ENCODE results near the gene RDH11. TPM values are rescaled to one million over a fixed set of nuclear protein-coding genes. Genes with fewer than 3 reads are reported as not detected.

Gene RDH11
- total RNA-seq, 1 experiment from 2014 or later = 23.8 TPM

GRCh38 chr14:67674480-67675218, 20.9 kb downstream of the RDH11 start, which contains the start of gene VTI1B:
Gene VTI1B (minus strand): TSS chr14:67674632. CDS start chr14:67674489, 143 bp downstream.
- H3K9me3 ChIP-seq = no peaks in the 10 kb centered on the region
- H3K27me3 ChIP-seq = no peaks in the 10 kb centered on the region
- peak within 1 kb of the TSS; percentile 88 for H3K4me3 ChIP-seq
- H3K36me3 ChIP-seq = no peaks in the 10 kb centered on the region
- DNase-seq = peak; percentile 69

DNA sequence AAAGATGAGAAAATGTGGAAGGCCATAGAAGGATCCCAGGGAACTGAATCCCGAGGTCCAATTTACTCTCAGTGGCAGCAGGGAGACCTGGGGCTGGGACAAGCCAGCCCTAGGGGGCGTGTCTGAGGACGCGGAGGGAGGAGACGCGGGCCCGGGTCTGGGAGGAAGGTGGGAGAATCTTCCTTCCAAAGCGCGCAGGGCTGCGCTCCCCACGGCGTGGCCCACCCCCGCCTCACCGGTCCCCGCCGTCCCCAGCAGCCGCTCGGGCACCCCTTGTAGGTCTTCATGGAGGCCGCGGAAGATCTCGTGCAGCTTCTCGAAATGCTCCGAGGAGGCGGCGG, 21.5 kb downstream of the RDH11 start:
- DNase-seq = peak; percentile 71
- H3K27me3 ChIP-seq = no peaks in the 10 kb centered on the region
- no peaks in the 10 kb centered on the region for H3K9me3 ChIP-seq
- H3K4me3 ChIP-seq = peak overlapping the region; percentile 88
- no peaks in the 10 kb centered on the region for H3K36me3 ChIP-seq

DNA sequence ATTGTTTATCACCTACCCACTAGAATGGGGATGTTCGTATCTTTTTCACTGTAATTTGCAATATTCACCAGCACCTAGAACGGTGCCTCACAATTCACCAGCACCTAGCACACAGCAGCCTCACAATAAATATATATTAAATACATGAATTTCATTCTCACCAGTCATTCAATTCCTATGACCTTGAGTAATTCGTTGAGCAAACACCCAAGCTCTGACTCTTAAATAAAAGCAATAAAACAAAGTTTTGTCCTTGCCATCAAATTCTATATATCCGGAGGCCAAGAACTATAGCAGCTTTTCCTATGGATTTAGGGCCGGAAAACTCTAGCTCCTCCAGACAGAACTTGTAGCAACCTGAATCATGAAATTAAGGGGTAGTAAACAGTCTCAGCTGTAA, 22.1 kb downstream of the RDH11 start:
- H3K9me3 ChIP-seq = no peaks in the 10 kb centered on the region
- H3K4me3 ChIP-seq = peak overlapping the region; percentile 88
- no peaks in the 10 kb centered on the region for H3K36me3 ChIP-seq
- no peaks in the 10 kb centered on the region for H3K27me3 ChIP-seq
- no peak for DNase-seq

DNA sequence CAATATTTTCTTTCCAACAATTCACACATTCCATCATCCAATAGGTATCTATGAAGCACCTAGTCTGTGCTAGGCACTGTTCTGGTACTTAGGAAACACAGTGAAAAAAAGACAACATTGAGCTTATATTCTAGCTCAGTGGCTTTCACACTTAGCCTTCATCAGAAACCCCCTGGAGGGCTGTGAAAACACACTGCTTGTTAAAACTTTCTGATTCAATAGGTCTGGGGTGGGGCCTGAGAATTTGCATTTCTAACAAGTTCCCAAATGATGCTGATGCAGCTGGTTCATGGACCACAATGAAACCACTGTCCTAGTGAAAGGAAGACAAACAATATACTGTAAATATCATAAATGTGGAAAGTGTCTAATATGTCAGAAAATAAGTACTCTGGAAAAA, 27.0 kb downstream of the RDH11 start:
- no peaks in the 10 kb centered on the region for H3K27me3 ChIP-seq
- no peaks in the 10 kb centered on the region for H3K36me3 ChIP-seq
- no peak overlapping the region for H3K4me3 ChIP-seq
- no peak for DNase-seq
- no peaks in the 10 kb centered on the region for H3K9me3 ChIP-seq

DNA sequence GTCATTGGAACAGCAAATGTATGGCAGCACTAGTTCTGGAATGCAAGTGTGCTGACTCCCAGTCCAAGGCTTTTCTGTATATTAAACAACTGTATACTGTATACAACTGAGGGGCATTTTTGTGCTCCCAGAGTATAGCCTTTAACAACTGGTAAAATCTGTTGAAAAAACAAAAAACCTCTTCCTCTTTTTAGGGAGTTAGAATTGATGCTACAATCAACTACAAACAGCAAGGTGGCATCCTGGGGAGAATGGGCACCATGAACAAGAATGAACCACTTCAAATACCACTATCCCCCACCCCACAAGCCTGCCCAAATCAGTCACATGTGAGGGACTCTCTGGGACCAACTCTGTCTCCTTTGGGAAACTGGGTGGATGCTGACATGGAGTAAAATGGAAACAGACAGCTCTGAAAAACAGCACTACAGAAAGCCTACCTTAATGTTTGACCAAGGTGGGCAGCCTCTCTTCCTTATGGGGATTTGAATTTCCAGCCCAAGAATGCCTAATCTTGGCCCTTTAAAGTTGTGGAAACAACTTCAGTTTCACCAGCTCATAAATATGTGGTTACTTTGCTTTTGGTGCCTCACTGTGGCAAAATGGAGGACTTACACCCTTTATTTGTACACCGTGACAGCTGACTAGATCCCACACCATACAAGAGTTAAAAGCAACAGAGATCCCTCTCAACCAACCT, 28.7 kb downstream of the RDH11 start:
- Histone ChIP-seq H3K27me3 (no peaks in the 10 kb centered on the region), H3K9me3 (no peaks in the 10 kb centered on the region), H3K4me3 (no peak overlapping the region), H3K36me3 (no peaks in the 10 kb centered on the region)
- no peak for DNase-seq

DNA sequence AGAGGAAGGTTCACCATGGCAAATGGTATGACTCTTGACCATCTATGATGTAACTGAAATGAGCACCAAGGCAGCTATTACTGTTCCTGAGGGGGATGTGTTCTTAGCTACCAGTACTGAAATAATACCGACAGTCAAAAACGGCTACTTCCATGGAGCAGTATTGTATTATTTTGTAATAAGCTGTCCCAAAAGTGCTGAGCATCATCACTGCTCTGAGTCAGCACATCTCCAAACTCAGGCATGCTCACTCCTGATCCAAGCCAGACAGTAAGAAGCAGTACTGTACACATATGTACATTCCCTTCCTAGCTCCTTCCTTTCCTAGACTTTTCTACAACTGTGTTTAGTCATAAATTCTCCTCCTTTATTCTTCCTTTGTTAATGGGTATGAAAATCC, 29.7 kb downstream of the RDH11 start:
- no peak overlapping the region for H3K4me3 ChIP-seq
- no peak for DNase-seq
- no peaks in the 10 kb centered on the region for H3K9me3 ChIP-seq
- no peaks in the 10 kb centered on the region for H3K36me3 ChIP-seq
- no peaks in the 10 kb centered on the region for H3K27me3 ChIP-seq

GRCh38 chr14:67663633-67664032, 31.9 kb downstream of the RDH11 start:
- Histone ChIP-seq H3K9me3 (no peaks in the 10 kb centered on the region), H3K4me3 (no peak overlapping the region), H3K36me3 (no peaks in the 10 kb centered on the region), H3K27me3 (no peaks in the 10 kb centered on the region)
- DNase-seq = no peak

DNA sequence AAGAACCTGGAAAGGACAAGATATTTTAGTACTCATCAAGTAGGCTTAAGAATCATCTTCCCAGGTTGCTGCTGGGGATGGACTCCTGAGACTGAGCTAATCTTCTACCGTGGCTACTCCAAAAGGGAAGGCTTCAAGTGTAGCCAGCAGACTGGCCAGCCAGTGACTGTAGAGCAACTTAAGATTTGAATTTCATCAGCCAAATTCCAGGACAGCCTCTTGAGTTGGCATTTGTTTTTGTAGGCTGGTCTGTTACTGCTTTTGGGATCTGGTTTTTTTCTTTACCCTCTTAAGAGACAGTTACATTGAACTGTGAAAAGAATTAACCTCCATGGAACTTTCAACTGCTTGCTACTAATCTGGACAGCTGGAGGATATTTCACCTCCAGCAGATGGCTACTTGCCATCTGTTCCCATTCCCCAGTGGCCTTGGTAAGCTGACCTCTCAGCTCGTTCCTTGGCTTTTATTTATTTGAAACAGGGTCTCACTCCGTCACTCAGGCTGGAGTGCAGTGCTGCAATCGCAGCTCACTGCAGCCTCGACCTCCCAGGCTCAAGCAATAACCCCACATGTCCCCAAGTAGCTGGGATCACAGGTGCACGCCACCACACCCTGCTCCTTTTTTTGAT, 41.8 kb downstream of the RDH11 start:
- DNase-seq = no peak
- H3K36me3 ChIP-seq = peaks cover 7% of the 10 kb centered on the region
- H3K9me3 ChIP-seq = no peaks in the 10 kb centered on the region
- no peak overlapping the region for H3K4me3 ChIP-seq
- no peaks in the 10 kb centered on the region for H3K27me3 ChIP-seq

GRCh38 chr14:67652189-67652588, 43.4 kb downstream of the RDH11 start:
- H3K36me3 ChIP-seq = peaks cover 7% of the 10 kb centered on the region
- no peaks in the 10 kb centered on the region for H3K9me3 ChIP-seq
- DNase-seq = no peak
- H3K27me3 ChIP-seq = no peaks in the 10 kb centered on the region
- H3K4me3 ChIP-seq = no peak overlapping the region

DNA sequence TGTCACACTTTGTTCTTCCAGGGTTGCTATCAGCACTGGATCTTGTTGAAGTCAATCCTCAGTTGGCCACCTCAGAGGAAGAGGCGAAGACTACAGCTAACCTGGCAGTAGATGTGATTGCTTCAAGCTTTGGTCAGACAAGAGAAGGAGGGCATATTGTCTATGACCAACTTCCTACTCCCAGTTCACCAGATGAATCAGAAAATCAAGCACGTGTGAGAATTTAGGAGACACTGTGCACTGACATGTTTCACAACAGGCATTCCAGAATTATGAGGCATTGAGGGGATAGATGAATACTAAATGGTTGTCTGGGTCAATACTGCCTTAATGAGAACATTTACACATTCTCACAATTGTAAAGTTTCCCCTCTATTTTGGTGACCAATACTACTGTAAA, 44.9 kb downstream of the RDH11 start:
- no peak for DNase-seq
- Histone ChIP-seq H3K9me3 (no peaks in the 10 kb centered on the region), H3K36me3 (peaks cover 7% of the 10 kb centered on the region), H3K27me3 (no peaks in the 10 kb centered on the region), H3K4me3 (no peak overlapping the region)

- Histone ChIP-seq H3K36me3 (peaks cover 4% of the 10 kb centered on the region), H3K9me3 (no peaks in the 10 kb centered on the region), H3K4me3 (no peak overlapping the region), H3K27me3 (no peaks in the 10 kb centered on the region)
- DNase-seq = no peak
These were observed 45.4 kb downstream of the RDH11 start for GRCh38 chr14:67650151-67650550.

- no peak overlapping the region for H3K4me3 ChIP-seq
- H3K9me3 ChIP-seq = no peaks in the 10 kb centered on the region
- peaks cover 4% of the 10 kb centered on the region for H3K36me3 ChIP-seq
- DNase-seq = no peak
- H3K27me3 ChIP-seq = no peaks in the 10 kb centered on the region
These were observed 49.4 kb downstream of the RDH11 start for GRCh38 chr14:67646131-67646530.

- Histone ChIP-seq H3K36me3 (no peaks in the 10 kb centered on the region; the same call in none of the 2 replicates), H3K4me3 (no peak overlapping the region), H3K9me3 (no peaks in the 10 kb centered on the region), H3K27me3 (no peaks in the 10 kb centered on the region)
- DNase-seq = no peak
These were observed 50.1 kb downstream of the RDH11 start for GRCh38 chr14:67645414-67645813.

DNA sequence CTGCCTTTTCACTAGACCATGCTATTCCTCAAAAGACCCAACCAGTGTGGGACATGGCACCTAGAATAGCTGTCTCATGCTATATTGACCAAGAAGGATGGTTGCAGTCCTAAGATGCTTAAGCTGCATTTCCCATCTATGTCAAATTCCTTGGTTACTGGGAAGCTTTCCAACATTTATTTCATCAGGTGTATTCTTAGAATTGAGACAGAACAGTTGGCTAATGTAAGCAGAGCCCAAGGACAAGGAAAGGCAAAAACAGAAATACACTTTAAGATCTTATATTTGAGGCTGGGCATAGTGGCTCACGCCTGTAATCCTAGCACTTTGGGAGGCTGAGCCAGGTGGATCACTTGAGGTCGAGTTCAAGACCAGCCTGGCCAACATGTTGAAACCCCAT, 51.1 kb downstream of the RDH11 start:
- Histone ChIP-seq H3K27me3 (no peaks in the 10 kb centered on the region), H3K36me3 (no peaks in the 10 kb centered on the region; the same call in 1 of the 2 replicates), H3K4me3 (no peak overlapping the region), H3K9me3 (no peaks in the 10 kb centered on the region)
- no peak for DNase-seq

DNA sequence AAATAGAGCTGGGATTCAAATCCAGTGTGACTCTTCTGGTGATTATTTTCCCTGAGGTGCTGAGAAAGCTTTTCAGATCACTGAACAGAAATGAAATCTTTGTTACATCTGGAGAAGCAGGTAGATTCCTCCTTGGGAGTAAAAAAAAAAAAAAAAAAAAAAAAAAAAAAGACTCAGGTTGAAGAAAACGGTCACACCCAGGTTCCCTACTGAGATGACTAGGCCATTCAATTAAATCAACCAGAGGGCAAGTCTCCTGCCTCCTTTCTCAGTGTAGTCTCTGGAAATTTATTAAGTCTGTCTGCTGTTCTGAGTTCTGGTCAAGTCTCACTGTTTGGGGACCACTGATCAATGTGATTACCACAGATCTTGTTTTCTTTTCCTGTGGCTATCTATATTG, 51.9 kb downstream of the RDH11 start:
- Histone ChIP-seq H3K9me3 (no peaks in the 10 kb centered on the region), H3K27me3 (no peaks in the 10 kb centered on the region), H3K4me3 (no peak overlapping the region), H3K36me3 (no peaks in the 10 kb centered on the region; the same call in 1 of the 2 replicates)
- DNase-seq = no peak

GRCh38 chr14:67641902-67642749, 53.4 kb downstream of the RDH11 start:
- H3K36me3 ChIP-seq = no peaks in the 10 kb centered on the region; the same call in 1 of the 2 replicates
- H3K4me3 ChIP-seq = no peak overlapping the region
- H3K9me3 ChIP-seq = no peaks in the 10 kb centered on the region
- DNase-seq = no peak
- H3K27me3 ChIP-seq = no peaks in the 10 kb centered on the region

GRCh38 chr14:67641480-67641879, 54.1 kb downstream of the RDH11 start:
- DNase-seq = no peak
- H3K27me3 ChIP-seq = no peaks in the 10 kb centered on the region
- no peak overlapping the region for H3K4me3 ChIP-seq
- H3K9me3 ChIP-seq = no peaks in the 10 kb centered on the region
- no peaks in the 10 kb centered on the region for H3K36me3 ChIP-seq
